IMR-90 (cell line): ENCODE results near the gene CDK14. TPM values are rescaled to one million over a fixed set of nuclear protein-coding genes. Genes with fewer than 3 reads are reported as not detected.

Experiments used
- ATAC-seq: fragments of 200-7000 bp; cut with Tn5 transposase; 2 replicates; pipeline ENCODE4 v1.9.1; 2020; ENCODE audit warnings: low read depth, mild to moderate bottlenecking, moderate library complexity
- BruUV-seq: library from RNA; stranded (reverse); fragments of 400-500 nt; replicated peaks from 2 replicates; lab custom pipeline; 2021; lab: Mats Ljungman, UMichigan
- CTCF ChIA-PET: fragments of 300-600 bp; formaldehyde crosslinking; extraction: SDS; loops from one replicate; lab custom pipeline; 2021; ENCODE audit warnings: antibody characterized with exemption; lab: Yijun Ruan, JAX
- POLR2A ChIA-PET: fragments of 300-600 bp; sonication (Branson Sonifier 250); formaldehyde crosslinking; loops from one replicate; lab custom pipeline; 2022; ENCODE audit warnings: antibody characterized with exemption; ENCODE audit not compliant: unreplicated experiment; lab: Charles Lee
- DNase-seq: peaks from one replicate; pipeline ENCODE4 v3.0.0; 2013
- H2AFZ ChIP-seq: replicated peaks from 2 replicates; pipeline ENCODE3; 2013; ENCODE audit warnings: low read length, mild to moderate bottlenecking; ENCODE audit not compliant: poor library complexity
- H2AK5ac ChIP-seq: 2 replicates; pipeline ENCODE4 v1.6.1; 2013; ENCODE audit warnings: low read depth, low read length, inconsistent platforms
- H2AK9ac ChIP-seq: replicated peaks from 2 replicates; pipeline ENCODE3; 2013; ENCODE audit warnings: mild to moderate bottlenecking, low read depth, low read length, moderate library complexity; ENCODE audit not compliant: poor library complexity
- H2BK120ac ChIP-seq: 2 replicates; pipeline ENCODE4 v1.6.1; 2013; ENCODE audit warnings: low read depth, low read length, inconsistent platforms
- H2BK15ac ChIP-seq: 3 replicates; pipeline ENCODE4 v1.6.1; 2013; ENCODE audit warnings: low read depth, low read length, inconsistent platforms
- H2BK20ac ChIP-seq: 2 replicates; pipeline ENCODE4 v1.6.1; 2013; ENCODE audit warnings: low read depth, mild to moderate bottlenecking, inconsistent platforms, low read length, moderate library complexity
- H2BK5ac ChIP-seq: 2 replicates; pipeline ENCODE4 v1.6.1; 2013; ENCODE audit warnings: mild to moderate bottlenecking, low read depth, low read length, inconsistent platforms; ENCODE audit not compliant: poor library complexity, severe bottlenecking
- H3K14ac ChIP-seq: replicated peaks from 2 replicates; pipeline ENCODE4 v1.6.1; 2013; ENCODE audit warnings: low read depth, low read length, inconsistent platforms
- H3K18ac ChIP-seq: 2 replicates; pipeline ENCODE4 v1.6.1; 2013; ENCODE audit warnings: low read depth, low read length, control low read depth
- H3K23ac ChIP-seq: 2 replicates; pipeline ENCODE4 v1.6.1; 2013; ENCODE audit warnings: low read depth, low read length, inconsistent platforms
- H3K27ac ChIP-seq: 2 replicates; pipeline ENCODE4 v1.5.1; 2013; ENCODE audit warnings: mild to moderate bottlenecking, control low read depth, low read length; ENCODE audit not compliant: insufficient read depth
- H3K27me3 ChIP-seq: 2 replicates; pipeline ENCODE4 v1.6.1; 2013; ENCODE audit warnings: low read length; ENCODE audit not compliant: control insufficient read depth, insufficient read depth
- H3K36me3 ChIP-seq: 2 replicates; pipeline ENCODE4 v1.6.1; 2013; ENCODE audit warnings: low read length, mixed read lengths; ENCODE audit not compliant: control insufficient read depth, insufficient read depth
- H3K4ac ChIP-seq: 2 replicates; pipeline ENCODE4 v1.6.1; 2013; ENCODE audit warnings: low read depth, low read length, inconsistent platforms
- H3K4me1 ChIP-seq: 2 replicates; pipeline ENCODE4 v1.6.1; 2013; ENCODE audit warnings: low read length, mixed read lengths; ENCODE audit not compliant: control insufficient read depth, insufficient read depth
- H3K4me2 ChIP-seq: 2 replicates; pipeline ENCODE4 v1.6.1; 2013; ENCODE audit warnings: low read depth, mild to moderate bottlenecking, control low read depth, low read length, moderate library complexity
- H3K4me3 ChIP-seq: 2 replicates; pipeline ENCODE4 v1.5.1; 2013; ENCODE audit warnings: low read depth, mild to moderate bottlenecking, control low read depth, low read length, moderate library complexity; ENCODE audit not compliant: insufficient read depth
- H3K56ac ChIP-seq: 2 replicates; pipeline ENCODE4 v1.6.1; 2013; ENCODE audit warnings: low read length, inconsistent platforms; ENCODE audit not compliant: insufficient read depth; ENCODE audit errors: extremely low read depth
- H3K79me1 ChIP-seq, 2 experiments: 2 replicates each; pipeline ENCODE4 v1.6.1; 2013; ENCODE audit warnings: low read length in 2 of 2, inconsistent platforms in 1 of 2, low read depth in 1 of 2
- H3K9ac ChIP-seq: 2 replicates; pipeline ENCODE4 v1.6.1; 2013; ENCODE audit warnings: low read depth, low read length, control low read depth
- H3K9me1 ChIP-seq: 2 replicates; pipeline ENCODE4 v1.6.1; 2013; ENCODE audit warnings: low read length, inconsistent platforms; ENCODE audit not compliant: insufficient read depth
- H3K9me3 ChIP-seq: 2 replicates; pipeline ENCODE4 v1.6.1; 2013; ENCODE audit warnings: low read length; ENCODE audit not compliant: control insufficient read depth, insufficient read depth
- H4K20me1 ChIP-seq: 2 replicates; pipeline ENCODE4 v1.6.1; 2013; ENCODE audit warnings: low read length, inconsistent platforms; ENCODE audit not compliant: insufficient read depth
- H4K5ac ChIP-seq: 2 replicates; pipeline ENCODE4 v1.6.1; 2013; ENCODE audit warnings: mild to moderate bottlenecking, low read depth, low read length, control low read depth
- H4K8ac ChIP-seq, 2 experiments: 2 replicates each; pipeline ENCODE4 v1.6.1; 2013; ENCODE audit warnings: low read depth in 2 of 2, low read length in 2 of 2, control low read depth in 1 of 2, inconsistent platforms in 1 of 2
- H4K91ac ChIP-seq: 2 replicates; pipeline ENCODE4 v1.6.1; 2013; ENCODE audit warnings: low read depth, low read length, inconsistent platforms; ENCODE audit not compliant: insufficient read depth
- CEBPB ChIP-seq: IDR thresholded peaks from 2 replicates; pipeline ENCODE4 v1.6.1; 2012; ENCODE audit warnings: low read depth, low read length, improper control_type of control experiment
- CHD1 ChIP-seq: IDR thresholded peaks from 2 replicates; pipeline ENCODE4 v1.6.1; 2012; ENCODE audit warnings: low read depth, low read length, improper control_type of control experiment
- FOS ChIP-seq: fragments of 150-350 bp; IDR thresholded peaks from 2 replicates; pipeline ENCODE4 v1.6.1; 2016; ENCODE audit warnings: low read depth, low read length
- MAFK ChIP-seq: IDR thresholded peaks from 2 replicates; pipeline ENCODE4 v1.6.1; 2012; ENCODE audit warnings: low read depth, low read length, improper control_type of control experiment
- MXI1 ChIP-seq: IDR thresholded peaks from 2 replicates; pipeline ENCODE4 v1.6.1; 2012; ENCODE audit warnings: low read depth, mild to moderate bottlenecking, low read length, moderate library complexity, borderline replicate concordance
- NFE2L2 ChIP-seq: fragments of 150-350 bp; IDR thresholded peaks from 2 replicates; pipeline ENCODE4 v1.6.1; 2016; ENCODE audit warnings: low read depth, mild to moderate bottlenecking, low read length
- POLR2A ChIP-seq: IDR thresholded peaks from 2 replicates; pipeline ENCODE4 v1.6.1; 2012; ENCODE audit warnings: mild to moderate bottlenecking, low read depth, low read length
- RAD21 ChIP-seq: IDR thresholded peaks from 2 replicates; pipeline ENCODE4 v1.6.1; 2012; ENCODE audit warnings: low read length, improper control_type of control experiment
- RCOR1 ChIP-seq: IDR thresholded peaks from 2 replicates; pipeline ENCODE4 v1.6.1; 2012; ENCODE audit warnings: mild to moderate bottlenecking, low read length, improper control_type of control experiment; ENCODE audit not compliant: insufficient replicate concordance
- RFX5 ChIP-seq: IDR thresholded peaks from 2 replicates; pipeline ENCODE4 v1.8.0; 2012; ENCODE audit warnings: low read depth, mild to moderate bottlenecking, low read length, moderate library complexity
- WGBS, 2 experiments: methylation state at CpG; one replicate each; pipeline versions ENCODE4 v1.1.5 to v1.1.7; 2013; ENCODE audit warnings: missing lambda C conversion rate in 2 of 2; ENCODE audit not compliant: insufficient read length in 1 of 2; ENCODE audit errors: extremely low coverage in 2 of 2; 5-methylcytosine and 5-hydroxymethylcytosine counted together
- dilution Hi-C: fragments of 300-500 bp; cut with HindIII; formaldehyde crosslinking; loops from one replicate; pipeline ENCODE4 v1.14.3; 2018; ENCODE audit warnings: low sequenced_read_pairs; ENCODE audit not compliant: unreplicated experiment
- in situ Hi-C: fragments of 300-500 bp; cut with MboI; formaldehyde crosslinking; loops from 3 replicates; pipeline ENCODE4 v1.14.3; 2019; ENCODE audit warnings: low sequenced_read_pairs, inconsistent platforms, mixed read lengths
- intact Hi-C: fragments of 100-400 bp; cut with micrococcal nuclease; formaldehyde crosslinking; loops from 2 replicates; pipeline ENCODE4 v1.10.0; 2022
- polyA plus RNA-seq, 3 experiments: library from polyadenylated mRNA; depleted of rRNA; stranded (reverse); fragments of >200 nt; gene quantifications; 2 replicates each; pipeline ENCODE4 v1.2.3, GENCODE V29; 2012; ENCODE audit warnings: low replicate concordance in 1 of 3
- total RNA-seq: library from RNA; depleted of rRNA; stranded (reverse); fragments of >200 nt; gene quantifications from 2 replicates; pipeline ENCODE4 v1.2.3, GENCODE V29; 2012
- TF ChIP-seq, protein P1 (sequence below): conservative IDR thresholded peaks from 2 replicates; pipeline ENCODE4 v1.5.1; 2012; ENCODE audit warnings: mild to moderate bottlenecking, low read depth, low read length, improper control_type of control experiment
- TF ChIP-seq, protein P2 (sequence below): fragments of 150-350 bp; IDR thresholded peaks from 2 replicates; pipeline ENCODE4 v1.6.1; 2017; ENCODE audit warnings: mild to moderate bottlenecking, antibody characterized with exemption, low read length, low read depth

Gene CDK14
- total and polyA plus RNA-seq, 2 of the 4 experiments (the other 2 are of a cell fraction), result 10.1 to 29.6 TPM

DNA sequence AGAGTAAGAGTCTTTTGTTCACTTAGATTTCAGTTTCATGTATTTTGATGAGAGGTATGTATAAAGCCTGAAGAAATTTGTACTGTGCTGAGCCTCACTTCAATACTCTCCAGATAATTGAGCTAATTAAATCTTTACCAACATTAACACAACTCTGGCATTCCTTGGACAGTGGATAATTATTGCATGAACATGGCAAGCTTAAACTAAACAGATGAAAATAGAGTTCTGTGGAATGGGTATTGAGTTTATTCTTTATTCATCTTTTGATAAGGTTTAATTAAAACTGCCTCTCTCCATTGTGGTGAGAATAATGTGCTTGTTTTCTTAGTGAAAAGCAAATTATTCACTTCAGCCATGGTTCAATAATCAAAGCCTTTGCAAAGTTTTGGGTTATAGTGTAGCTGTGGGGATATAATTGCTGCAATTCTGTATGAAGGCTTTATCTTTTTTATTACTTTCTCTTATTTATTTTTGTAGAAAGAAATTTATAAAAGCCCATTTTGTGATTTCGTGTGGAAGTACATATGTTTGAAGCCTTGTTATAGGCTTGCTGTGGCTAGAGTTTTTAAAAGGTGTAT lies 541.8 kb downstream of the CDK14 start:
- no peaks in the 10 kb centered on the region for H3K36me3 ChIP-seq
- in situ Hi-C loops (no loop called here), intact Hi-C loops (no loop called here), dilution Hi-C loops (no loop called here)
- H3K4ac ChIP-seq, result no peak overlapping the region
- H2BK20ac ChIP-seq, result no peak overlapping the region
- no peaks in the 10 kb centered on the region for H3K79me1 ChIP-seq
- no peaks in the 10 kb centered on the region for H3K27me3 ChIP-seq
- no peak overlapping the region for H2BK15ac ChIP-seq
- no peak overlapping the region for H3K23ac ChIP-seq
- no peak overlapping the region for H3K18ac ChIP-seq
- no peak overlapping the region for H3K56ac ChIP-seq
- H2AK5ac ChIP-seq, result no peak overlapping the region
- DNase-seq (no peak), ATAC-seq (no peak)
- no CpG with 5 or more reads among the region's 1 CpG for WGBS, 2 experiments
- H3K4me3 ChIP-seq, result no peak overlapping the region
- no peak overlapping the region for H2BK120ac ChIP-seq
- CTCF ChIA-PET, result no interaction called here
- no peaks in the 10 kb centered on the region for H3K9me1 ChIP-seq
- TF ChIP-seq CEBPB (no peak), MAFK (no peak), FOS (no peak), MXI1 (no peak), RCOR1 (no peak), RFX5 (no peak), NFE2L2 (no peak), RAD21 (no peak), CHD1 (no peak), POLR2A (no peak)
- TF ChIP-seq, protein P1, sequence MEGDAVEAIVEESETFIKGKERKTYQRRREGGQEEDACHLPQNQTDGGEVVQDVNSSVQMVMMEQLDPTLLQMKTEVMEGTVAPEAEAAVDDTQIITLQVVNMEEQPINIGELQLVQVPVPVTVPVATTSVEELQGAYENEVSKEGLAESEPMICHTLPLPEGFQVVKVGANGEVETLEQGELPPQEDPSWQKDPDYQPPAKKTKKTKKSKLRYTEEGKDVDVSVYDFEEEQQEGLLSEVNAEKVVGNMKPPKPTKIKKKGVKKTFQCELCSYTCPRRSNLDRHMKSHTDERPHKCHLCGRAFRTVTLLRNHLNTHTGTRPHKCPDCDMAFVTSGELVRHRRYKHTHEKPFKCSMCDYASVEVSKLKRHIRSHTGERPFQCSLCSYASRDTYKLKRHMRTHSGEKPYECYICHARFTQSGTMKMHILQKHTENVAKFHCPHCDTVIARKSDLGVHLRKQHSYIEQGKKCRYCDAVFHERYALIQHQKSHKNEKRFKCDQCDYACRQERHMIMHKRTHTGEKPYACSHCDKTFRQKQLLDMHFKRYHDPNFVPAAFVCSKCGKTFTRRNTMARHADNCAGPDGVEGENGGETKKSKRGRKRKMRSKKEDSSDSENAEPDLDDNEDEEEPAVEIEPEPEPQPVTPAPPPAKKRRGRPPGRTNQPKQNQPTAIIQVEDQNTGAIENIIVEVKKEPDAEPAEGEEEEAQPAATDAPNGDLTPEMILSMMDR, result no peak
- TF ChIP-seq, protein P2, sequence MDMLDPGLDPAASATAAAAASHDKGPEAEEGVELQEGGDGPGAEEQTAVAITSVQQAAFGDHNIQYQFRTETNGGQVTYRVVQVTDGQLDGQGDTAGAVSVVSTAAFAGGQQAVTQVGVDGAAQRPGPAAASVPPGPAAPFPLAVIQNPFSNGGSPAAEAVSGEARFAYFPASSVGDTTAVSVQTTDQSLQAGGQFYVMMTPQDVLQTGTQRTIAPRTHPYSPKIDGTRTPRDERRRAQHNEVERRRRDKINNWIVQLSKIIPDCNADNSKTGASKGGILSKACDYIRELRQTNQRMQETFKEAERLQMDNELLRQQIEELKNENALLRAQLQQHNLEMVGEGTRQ, result no peak
- no peak overlapping the region for H3K9ac ChIP-seq
- no peak overlapping the region for H2AK9ac ChIP-seq
- peaks cover 2% of the 10 kb centered on the region; the same call in 1 of the 2 replicates for H3K4me1 ChIP-seq
- no TSS peak for BruUV-seq
- H2AFZ ChIP-seq, result no peak overlapping the region
- H4K20me1 ChIP-seq, result no peaks in the 10 kb centered on the region
- POLR2A ChIA-PET, result no interaction called here
- H3K14ac ChIP-seq, result no peak overlapping the region
- H3K9me3 ChIP-seq, result no peaks in the 10 kb centered on the region
- no peak overlapping the region for H2BK5ac ChIP-seq
- no peak overlapping the region for H4K5ac ChIP-seq
- H4K8ac ChIP-seq, result no peak overlapping the region
- H3K4me2 ChIP-seq, result no peak overlapping the region
- H3K27ac ChIP-seq, result no peak overlapping the region
- no peak overlapping the region for H4K91ac ChIP-seq
